H1 (cell line): ENCODE data around the gene KLHL8. TPM values are rescaled to one million over a fixed set of nuclear protein-coding genes. Genes with fewer than 3 reads are reported as not detected.

Source experiments
- ASH2L ChIP-seq: fragments of 200-600, 300-600 bp; sonication (generic); IDR thresholded peaks from one replicate; pipeline ENCODE4 v1.7.1; 2017; ENCODE audit warnings: low read length
- CTBP2 ChIP-seq: IDR thresholded peaks from 2 replicates; pipeline ENCODE4 v1.7.0; 2011; ENCODE audit warnings: borderline replicate concordance, mild to moderate bottlenecking, moderate library complexity, mixed read lengths, low read length; ENCODE audit not compliant: insufficient read depth, insufficient read length
- E2F6 ChIP-seq: IDR thresholded peaks from 2 replicates; pipeline ENCODE4 v1.6.1; 2012; ENCODE audit warnings: inconsistent platforms
- EGR1 ChIP-seq: IDR thresholded peaks from 2 replicates; pipeline ENCODE4 v1.6.1; 2011; ENCODE audit warnings: low read depth, low read length, borderline replicate concordance
- EP300 ChIP-seq, 2 experiments: IDR thresholded peaks; 1 replicate in 1 of 2; 2 replicates in 1 of 2; pipeline ENCODE4 v1.6.1; 2011 to 2012; ENCODE audit warnings: low read depth in 2 of 2, low read length in 2 of 2, mild to moderate bottlenecking in 2 of 2, borderline replicate concordance in 1 of 2, inconsistent platforms in 1 of 2, moderate library complexity in 1 of 2
- KDM1A ChIP-seq: fragments of 200-600, 300-600 bp; sonication (generic); IDR thresholded peaks from 2 replicates; pipeline ENCODE4 v1.7.1; 2016; ENCODE audit warnings: mild to moderate bottlenecking, low read length, borderline replicate concordance
- KDM4A ChIP-seq: IDR thresholded peaks from one replicate; pipeline ENCODE4 v1.7.1; 2012; ENCODE audit warnings: low read depth, mild to moderate bottlenecking, moderate library complexity, low read length, inconsistent platforms; ENCODE audit not compliant: severe bottlenecking
- MAX ChIP-seq: IDR thresholded peaks from 2 replicates; pipeline ENCODE4 v1.6.1; 2012; ENCODE audit warnings: inconsistent platforms
- NANOG ChIP-seq: IDR thresholded peaks from 2 replicates; pipeline ENCODE4 v1.6.1; 2011; ENCODE audit warnings: low read length, low read depth, mild to moderate bottlenecking, inconsistent platforms; ENCODE audit not compliant: insufficient read depth, poor library complexity, severe bottlenecking
- POLR2A ChIP-seq, 2 experiments: IDR thresholded peaks; 1 replicate in 1 of 2; 2 replicates in 1 of 2; pipeline ENCODE4 v1.6.1; 2011; ENCODE audit warnings: low read depth in 2 of 2, low read length in 2 of 2, mild to moderate bottlenecking in 2 of 2; ENCODE audit errors: control extremely low read depth in 1 of 2
- RFX5 ChIP-seq: IDR thresholded peaks from 2 replicates; pipeline ENCODE4 v1.6.1; 2011; ENCODE audit warnings: low read depth, low read length, improper control_type of control experiment, borderline replicate concordance
- SIN3A ChIP-seq, 2 experiments: IDR thresholded peaks in 1 of 2; conservative IDR thresholded peaks in 1 of 2; 2 replicates each; pipeline ENCODE4 v1.6.1; 2011 to 2012; ENCODE audit warnings: low read length in 2 of 2, improper control_type of control experiment in 1 of 2, low read depth in 1 of 2, mild to moderate bottlenecking in 1 of 2
- SIX5 ChIP-seq: IDR thresholded peaks from 2 replicates; pipeline ENCODE4 v1.6.1; 2011; ENCODE audit warnings: mild to moderate bottlenecking, low read depth, low read length
- SUZ12 ChIP-seq: fragments of 200-600 bp; sonication (generic); IDR thresholded peaks from 2 replicates; pipeline ENCODE4 v1.6.1; 2012; ENCODE audit warnings: mild to moderate bottlenecking, inconsistent platforms, low read length, moderate library complexity, mixed read lengths
- polyA plus RNA-seq, 7 experiments: library from polyadenylated mRNA; depleted of rRNA in 3 of 7; stranded (reverse) in 5 of 7; unstranded in 2 of 7; fragments of >200 nt in 5 of 7; fragments of 200-250 nt in 2 of 7; gene quantifications; 1 replicate in 5 of 7; 2 replicates in 1 of 7; 4 replicates in 1 of 7; pipeline versions ENCODE4 v1.2.1 to v1.2.3, GENCODE V29; 2011 to 2013; ENCODE audit warnings: missing spikeins in 2 of 7, mixed read lengths in 2 of 7
- total RNA-seq: library from RNA; stranded (reverse); fragmentation: NEBNext Ultra II Directional; extraction: Animal tissue kit (Norgen Biotek cat#: 25700); gene quantifications from 2 replicates; pipeline ENCODE4 v1.2.1, GENCODE V29; 2021

KLHL8 gene
- total and polyA plus RNA-seq, 2 of the 8 experiments (the other 6 are each of a cell fraction or from before 2014, with no cell fraction given), result 0.94 to 8.1 TPM

GRCh38 chr4:87220094-87220822 is at the start of gene KLHL8 (continued):
- TF ChIP-seq MAX, result peak; percentile 69; the same call in 1 of the 2 replicates
- no peak for TF ChIP-seq KDM1A
- no peak for TF ChIP-seq RFX5
- no peak for TF ChIP-seq NANOG
- TF ChIP-seq EGR1, result peak; percentile 68; the same call in 1 of the 2 replicates
- TF ChIP-seq POLR2A (IDR thresholded peaks at IDR 0.05; ENCODE audit: control extremely low read depth in 1 of 2, low read depth in 2 of 2, low read length in 2 of 2), result peak; percentile 88 to 94
- TF ChIP-seq KDM4A, result peak; percentile 96
- no peak for TF ChIP-seq SUZ12
- TF ChIP-seq CTBP2, result no peak
- TF ChIP-seq SIN3A (conservative IDR thresholded peaks at IDR 0.05 in 1 of 2, IDR thresholded peaks at IDR 0.05 in 1 of 2; ENCODE audit: low read depth in 1 of 2, low read length in 2 of 2), result 0 out of 4 replicates have a peak, but pooled peaks of 1 of the 2 experiments have one; percentile 7
- peak; percentile 35; the same call in 1 of the 2 replicates for TF ChIP-seq SIX5
- peak in 1 of 2 experiments; percentile 31; a peak in 1 of 3 replicates for TF ChIP-seq EP300 (IDR thresholded peaks at IDR 0.05; ENCODE audit: borderline replicate concordance in 1 of 2, low read depth in 2 of 2, low read length in 2 of 2)
- peak; percentile 95 for TF ChIP-seq ASH2L
- TF ChIP-seq E2F6, result no peak
